Endothelial cell of umbilical vein (primary cell): ENCODE data around the gene INSRR.

ENCODE experiments used
- EZH2 ChIP-seq: IDR thresholded peaks from 2 replicates; pipeline ENCODE4 v1.6.1; 2012; ENCODE audit warnings: borderline replicate concordance, low read depth, mild to moderate bottlenecking, moderate library complexity, low read length, inconsistent platforms; ENCODE audit not compliant: severe bottlenecking
- JUN ChIP-seq: IDR thresholded peaks from 2 replicates; pipeline ENCODE4 v1.6.1; 2011; ENCODE audit warnings: borderline replicate concordance, low read depth; ENCODE audit not compliant: insufficient read length, insufficient read depth
- MYC ChIP-seq: IDR thresholded peaks from one replicate; pipeline ENCODE4 v1.6.1; 2011; ENCODE audit warnings: mild to moderate bottlenecking, low read depth, low read length
- POLR2A ChIP-seq: IDR thresholded peaks from 2 replicates; pipeline ENCODE4 v1.6.1; 2012; ENCODE audit warnings: low read depth, mild to moderate bottlenecking, control low read depth, low read length
- POLR2AphosphoS5 ChIP-seq: IDR thresholded peaks from 2 replicates; pipeline ENCODE4 v1.6.1; 2012; ENCODE audit warnings: low read depth, mild to moderate bottlenecking, control low read depth, low read length, moderate library complexity; ENCODE audit not compliant: insufficient read depth
- TF ChIP-seq, protein P1 (sequence below), 2 donors: IDR thresholded peaks; 1 replicate in 1 of 2; 2 replicates in 1 of 2; pipeline ENCODE4 v1.5.1; 2011; ENCODE audit warnings: low read length in 2 of 2, mild to moderate bottlenecking in 2 of 2, moderate library complexity in 2 of 2, control low read depth in 1 of 2, inconsistent platforms in 1 of 2, low read depth in 1 of 2; ENCODE audit not compliant: insufficient read depth in 1 of 2; ENCODE audit errors: extremely low read depth in 1 of 2
- TF ChIP-seq, protein P2 (sequence below): IDR thresholded peaks from 2 replicates; pipeline ENCODE4 v1.6.1; 2011; ENCODE audit not compliant: insufficient read depth, insufficient read length

DNA sequence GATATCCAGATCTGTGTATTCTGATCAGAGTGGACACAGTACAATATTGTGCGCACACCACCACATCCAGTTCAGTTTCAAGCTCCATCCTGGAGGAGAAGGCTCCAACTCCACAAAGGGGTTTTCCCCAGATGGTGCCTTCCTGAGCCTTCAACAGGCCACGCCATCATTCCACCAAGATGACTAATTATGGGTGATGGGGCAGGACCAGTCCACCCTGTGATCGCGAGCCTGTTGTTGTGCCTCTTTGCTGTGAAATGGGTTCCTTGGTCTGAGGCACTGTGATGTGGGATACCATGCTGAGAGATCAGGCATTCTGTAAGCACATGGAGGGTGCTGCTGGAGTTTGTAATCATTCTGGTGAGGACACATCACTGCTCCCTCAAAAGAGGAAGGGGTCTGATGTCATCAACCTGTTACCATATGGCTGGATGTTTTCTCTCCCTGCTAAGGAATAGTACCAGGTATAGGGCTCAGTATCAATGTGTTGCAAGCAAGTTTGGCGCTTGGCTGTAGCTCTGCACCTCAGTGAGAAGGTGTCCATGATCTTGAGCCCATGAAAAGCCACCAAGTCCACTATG is 35.6 kb downstream of the INSRR start:
- TF ChIP-seq JUN (no peak), POLR2A (no peak), EZH2 (no peak), MYC (no peak), POLR2AphosphoS5 (no peak)
- TF ChIP-seq, protein P1, sequence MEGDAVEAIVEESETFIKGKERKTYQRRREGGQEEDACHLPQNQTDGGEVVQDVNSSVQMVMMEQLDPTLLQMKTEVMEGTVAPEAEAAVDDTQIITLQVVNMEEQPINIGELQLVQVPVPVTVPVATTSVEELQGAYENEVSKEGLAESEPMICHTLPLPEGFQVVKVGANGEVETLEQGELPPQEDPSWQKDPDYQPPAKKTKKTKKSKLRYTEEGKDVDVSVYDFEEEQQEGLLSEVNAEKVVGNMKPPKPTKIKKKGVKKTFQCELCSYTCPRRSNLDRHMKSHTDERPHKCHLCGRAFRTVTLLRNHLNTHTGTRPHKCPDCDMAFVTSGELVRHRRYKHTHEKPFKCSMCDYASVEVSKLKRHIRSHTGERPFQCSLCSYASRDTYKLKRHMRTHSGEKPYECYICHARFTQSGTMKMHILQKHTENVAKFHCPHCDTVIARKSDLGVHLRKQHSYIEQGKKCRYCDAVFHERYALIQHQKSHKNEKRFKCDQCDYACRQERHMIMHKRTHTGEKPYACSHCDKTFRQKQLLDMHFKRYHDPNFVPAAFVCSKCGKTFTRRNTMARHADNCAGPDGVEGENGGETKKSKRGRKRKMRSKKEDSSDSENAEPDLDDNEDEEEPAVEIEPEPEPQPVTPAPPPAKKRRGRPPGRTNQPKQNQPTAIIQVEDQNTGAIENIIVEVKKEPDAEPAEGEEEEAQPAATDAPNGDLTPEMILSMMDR (IDR thresholded peaks at IDR 0.05; ENCODE audit: extremely low read depth in 1 of 2, insufficient read depth in 1 of 2, low read depth in 1 of 2, low read length in 2 of 2), result no peak
- TF ChIP-seq, protein P2, sequence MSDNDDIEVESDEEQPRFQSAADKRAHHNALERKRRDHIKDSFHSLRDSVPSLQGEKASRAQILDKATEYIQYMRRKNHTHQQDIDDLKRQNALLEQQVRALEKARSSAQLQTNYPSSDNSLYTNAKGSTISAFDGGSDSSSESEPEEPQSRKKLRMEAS, result no peak
